GM12872 (cell line): ENCODE results near the gene CALHM2.

Source experiments
- TF ChIP-seq, protein P1 (sequence below): IDR thresholded peaks from 3 replicates; pipeline ENCODE4 v1.5.1; 2011; ENCODE audit warnings: low read depth, mild to moderate bottlenecking, low read length, moderate library complexity; ENCODE audit not compliant: insufficient read depth

CALHM2 gene

GRCh38 chr10:103396789-103397087, 55.4 kb downstream of the CALHM2 start:
- TF ChIP-seq, protein P1, sequence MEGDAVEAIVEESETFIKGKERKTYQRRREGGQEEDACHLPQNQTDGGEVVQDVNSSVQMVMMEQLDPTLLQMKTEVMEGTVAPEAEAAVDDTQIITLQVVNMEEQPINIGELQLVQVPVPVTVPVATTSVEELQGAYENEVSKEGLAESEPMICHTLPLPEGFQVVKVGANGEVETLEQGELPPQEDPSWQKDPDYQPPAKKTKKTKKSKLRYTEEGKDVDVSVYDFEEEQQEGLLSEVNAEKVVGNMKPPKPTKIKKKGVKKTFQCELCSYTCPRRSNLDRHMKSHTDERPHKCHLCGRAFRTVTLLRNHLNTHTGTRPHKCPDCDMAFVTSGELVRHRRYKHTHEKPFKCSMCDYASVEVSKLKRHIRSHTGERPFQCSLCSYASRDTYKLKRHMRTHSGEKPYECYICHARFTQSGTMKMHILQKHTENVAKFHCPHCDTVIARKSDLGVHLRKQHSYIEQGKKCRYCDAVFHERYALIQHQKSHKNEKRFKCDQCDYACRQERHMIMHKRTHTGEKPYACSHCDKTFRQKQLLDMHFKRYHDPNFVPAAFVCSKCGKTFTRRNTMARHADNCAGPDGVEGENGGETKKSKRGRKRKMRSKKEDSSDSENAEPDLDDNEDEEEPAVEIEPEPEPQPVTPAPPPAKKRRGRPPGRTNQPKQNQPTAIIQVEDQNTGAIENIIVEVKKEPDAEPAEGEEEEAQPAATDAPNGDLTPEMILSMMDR: no peak
